SK-N-SH (cell line): Measurements from ENCODE around the gene ASS1.

Source experiments
- EZH2phosphoT487 ChIP-seq: fragments of 200-600 bp; sonication (generic); IDR thresholded peaks from 2 replicates; pipeline ENCODE4 v1.6.1; 2017; ENCODE audit warnings: low read depth, mixed run types, mild to moderate bottlenecking, antibody characterized with exemption, moderate library complexity, borderline replicate concordance
- FOSL2 ChIP-seq: IDR thresholded peaks from 2 replicates; pipeline ENCODE4 v1.4.0; 2012; ENCODE audit warnings: low read depth, mild to moderate bottlenecking, moderate library complexity, borderline replicate concordance
- SMC3 ChIP-seq: IDR thresholded peaks from 2 replicates; pipeline ENCODE4 v1.6.1; 2012; ENCODE audit warnings: low read depth, low read length, improper control_type of control experiment
- TF ChIP-seq, protein P1 (sequence below): IDR thresholded peaks from 2 replicates; pipeline ENCODE4 v1.4.0; 2012; ENCODE audit warnings: low read depth
- TF ChIP-seq, protein P2 (sequence below): fragments of 200-600 bp; sonication (generic); IDR thresholded peaks from 2 replicates; pipeline ENCODE4 v1.6.1; 2017; ENCODE audit warnings: antibody characterized with exemption, mild to moderate bottlenecking, moderate library complexity

DNA sequence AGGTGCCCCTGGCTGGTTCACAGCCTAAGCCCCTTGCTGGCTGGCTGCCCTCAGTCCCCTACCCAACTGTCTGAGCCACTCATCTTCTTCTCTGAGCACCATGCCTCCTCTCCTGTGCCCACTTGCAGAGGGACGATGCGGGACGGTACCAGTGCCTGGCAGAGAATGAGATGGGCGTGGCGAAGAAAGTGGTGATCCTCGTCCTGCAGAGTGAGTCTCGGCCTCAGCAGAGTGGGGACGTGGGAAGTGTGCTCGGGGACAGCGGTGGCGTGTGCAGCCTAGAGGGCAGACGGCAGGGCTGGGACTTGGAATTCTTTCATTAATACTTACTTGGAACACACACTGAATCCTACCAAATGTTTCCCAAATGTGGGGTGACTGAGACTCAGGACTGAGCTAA, 34.3 kb upstream of the ASS1 start:
- TF ChIP-seq FOSL2 (no peak), EZH2phosphoT487 (no peak), SMC3 (no peak)
- TF ChIP-seq, protein P1, sequence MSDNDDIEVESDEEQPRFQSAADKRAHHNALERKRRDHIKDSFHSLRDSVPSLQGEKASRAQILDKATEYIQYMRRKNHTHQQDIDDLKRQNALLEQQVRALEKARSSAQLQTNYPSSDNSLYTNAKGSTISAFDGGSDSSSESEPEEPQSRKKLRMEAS, result no peak
- TF ChIP-seq, protein P2, sequence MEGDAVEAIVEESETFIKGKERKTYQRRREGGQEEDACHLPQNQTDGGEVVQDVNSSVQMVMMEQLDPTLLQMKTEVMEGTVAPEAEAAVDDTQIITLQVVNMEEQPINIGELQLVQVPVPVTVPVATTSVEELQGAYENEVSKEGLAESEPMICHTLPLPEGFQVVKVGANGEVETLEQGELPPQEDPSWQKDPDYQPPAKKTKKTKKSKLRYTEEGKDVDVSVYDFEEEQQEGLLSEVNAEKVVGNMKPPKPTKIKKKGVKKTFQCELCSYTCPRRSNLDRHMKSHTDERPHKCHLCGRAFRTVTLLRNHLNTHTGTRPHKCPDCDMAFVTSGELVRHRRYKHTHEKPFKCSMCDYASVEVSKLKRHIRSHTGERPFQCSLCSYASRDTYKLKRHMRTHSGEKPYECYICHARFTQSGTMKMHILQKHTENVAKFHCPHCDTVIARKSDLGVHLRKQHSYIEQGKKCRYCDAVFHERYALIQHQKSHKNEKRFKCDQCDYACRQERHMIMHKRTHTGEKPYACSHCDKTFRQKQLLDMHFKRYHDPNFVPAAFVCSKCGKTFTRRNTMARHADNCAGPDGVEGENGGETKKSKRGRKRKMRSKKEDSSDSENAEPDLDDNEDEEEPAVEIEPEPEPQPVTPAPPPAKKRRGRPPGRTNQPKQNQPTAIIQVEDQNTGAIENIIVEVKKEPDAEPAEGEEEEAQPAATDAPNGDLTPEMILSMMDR, result no peak
